ENCODE data around the gene AVP. TPM values are rescaled to one million over a fixed set of nuclear protein-coding genes. Genes with fewer than 3 reads are reported as not detected.

AVP gene
- total and polyA plus RNA-seq, 9 of the 15 experiments (the other 6 are each of a cell fraction or from before 2014, with no cell fraction given), result not detected

GRCh38 chr20:3072530-3073250, 11.8 kb downstream of the AVP start:
- TF ChIP-seq STAT5A (IDR thresholded peaks at IDR 0.05; ENCODE audit: borderline replicate concordance, low read length), result no peak
- in situ Hi-C loops (cut with MboI) (no loop called here), intact Hi-C loops (cut with micrococcal nuclease) (no loop called here)
- Histone ChIP-seq H3K27me3 (ENCODE audit: control insufficient read depth in 2 of 2, insufficient read depth in 2 of 2, low read length in 2 of 2) (no peaks in the 10 kb centered on the region), H3K4me3 (no peak overlapping the region), H3K4me2 (ENCODE audit: insufficient read depth, low read length) (no peak overlapping the region), H3K79me2 (ENCODE audit: control insufficient read depth, insufficient read depth, low read length) (no peaks in the 10 kb centered on the region), H3K9ac (ENCODE audit: insufficient read depth in 1 of 2, low read depth in 2 of 2, low read length in 2 of 2) (no peak overlapping the region; a peak in 1 of 4 replicates), H3K36me3 (ENCODE audit: control insufficient read depth, insufficient read depth, low read length) (no peaks in the 10 kb centered on the region), H4K20me1 (replicated peaks; ENCODE audit: control insufficient read depth, insufficient read depth, low read length) (no peaks in the 10 kb centered on the region), H3K9me3 (replicated peaks; ENCODE audit: control insufficient read depth, insufficient read depth, low read depth, low read length) (no peaks in the 10 kb centered on the region), H3K4me1 (replicated peaks in 1 of 2; ENCODE audit: control insufficient read depth in 2 of 2, insufficient read depth in 2 of 2, low read length in 2 of 2) (peaks cover 9 to 19% of the 10 kb centered on the region in 2 experiments; a peak in 4 of 5 replicates), H3K9me1 (ENCODE audit: control insufficient read depth, insufficient read depth, low read length) (no peaks in the 10 kb centered on the region), H2AFZ (ENCODE audit: low read depth, low read length) (no peak overlapping the region), H3K27ac (ENCODE audit: extremely low read depth, low read depth, low read length) (no peak overlapping the region)
- no TSS peak for BruUV-seq (replicated peaks)
- DNase-seq (ENCODE audit: extremely low read depth in 1 of 4, low spot score in 3 of 4), result no peak
- WGBS (ENCODE audit: insufficient coverage, low coverage, missing lambda C conversion rate), result 63% methylated on average over 6 of the region's 22 CpGs
- POLR2A ChIA-PET, result no interaction called here
- no peak for ATAC-seq
- CTCF ChIA-PET (ENCODE audit: low intra/inter-chr PET ratio), result no interaction called here
- no peak for FAIRE-seq

- no peak within 1 kb of the TSS for H3K9ac ChIP-seq (ENCODE audit: insufficient read depth in 1 of 2, low read depth in 2 of 2, low read length in 2 of 2)
- H3K9me3 ChIP-seq (replicated peaks; ENCODE audit: control insufficient read depth, insufficient read depth, low read depth, low read length), result no peaks in the 10 kb centered on the region
- 90% methylated on average over 11 of the region's 95 CpGs for WGBS (ENCODE audit: insufficient coverage, low coverage, missing lambda C conversion rate)
- no peak within 1 kb of the TSS for H2AFZ ChIP-seq (ENCODE audit: low read depth, low read length)
- H3K79me2 ChIP-seq (ENCODE audit: control insufficient read depth, insufficient read depth, low read length), result no peaks in the 10 kb centered on the region
- in situ Hi-C loops (cut with MboI) (no loop called here), intact Hi-C loops (cut with micrococcal nuclease) (no loop called here)
- no peaks in the 10 kb centered on the region for H3K36me3 ChIP-seq (ENCODE audit: control insufficient read depth, insufficient read depth, low read length)
- FAIRE-seq, result no peak
- ChIA-PET CTCF (ENCODE audit: low intra/inter-chr PET ratio) (no interaction called here), POLR2A (no interaction called here)
- H3K4me1 ChIP-seq (replicated peaks in 1 of 2; ENCODE audit: control insufficient read depth in 2 of 2, insufficient read depth in 2 of 2, low read length in 2 of 2), result peaks cover 6 to 20% of the 10 kb centered on the region in 2 experiments; a peak in 4 of 5 replicates
- no peak for ATAC-seq
- H3K9me1 ChIP-seq (ENCODE audit: control insufficient read depth, insufficient read depth, low read length), result no peaks in the 10 kb centered on the region
- no peak within 1 kb of the TSS for H3K27ac ChIP-seq (ENCODE audit: extremely low read depth, low read depth, low read length)
- TF ChIP-seq SMARCB1 (IDR thresholded peaks at IDR 0.05; ENCODE audit: insufficient read length, low read depth), result no peak
- H3K4me2 ChIP-seq (ENCODE audit: insufficient read depth, low read length), result no peak within 1 kb of the TSS
- BruUV-seq (replicated peaks), result no TSS peak
- peak in 1 of 4 experiments; percentile 1 for DNase-seq (ENCODE audit: extremely low read depth in 1 of 4, low spot score in 3 of 4)
- H4K20me1 ChIP-seq (replicated peaks; ENCODE audit: control insufficient read depth, insufficient read depth, low read length), result no peaks in the 10 kb centered on the region
- H3K4me3 ChIP-seq, result no peak within 1 kb of the TSS
- H3K27me3 ChIP-seq (ENCODE audit: control insufficient read depth in 2 of 2, insufficient read depth in 2 of 2, low read length in 2 of 2), result no peaks in the 10 kb centered on the region
These were observed 12.7 kb downstream of the AVP start, which contains the start of gene OXT for GRCh38 chr20:3071610-3072529. TSS of gene OXT (plus strand) at chr20:3071620. CDS start at chr20:3071656, 36 bp downstream.

All from K562 (cell line).